OCI-LY7 (cell line): ENCODE data around the gene C1orf216.

Experiments
- EZH2phosphoT487 ChIP-seq: fragments of 200-600 bp; sonication (generic); IDR thresholded peaks from 2 replicates; pipeline ENCODE4 v1.6.1; 2018; ENCODE audit warnings: low read depth, borderline replicate concordance, mild to moderate bottlenecking, mixed run types, antibody characterized with exemption, low read length, moderate library complexity, mixed read lengths
- TF ChIP-seq, protein P1 (sequence below): fragments of 200-600 bp; sonication (generic); conservative IDR thresholded peaks from 2 replicates; pipeline ENCODE4 v1.5.1; 2014; ENCODE audit warnings: mild to moderate bottlenecking, antibody characterized with exemption, low read length, moderate library complexity, mixed read lengths

DNA sequence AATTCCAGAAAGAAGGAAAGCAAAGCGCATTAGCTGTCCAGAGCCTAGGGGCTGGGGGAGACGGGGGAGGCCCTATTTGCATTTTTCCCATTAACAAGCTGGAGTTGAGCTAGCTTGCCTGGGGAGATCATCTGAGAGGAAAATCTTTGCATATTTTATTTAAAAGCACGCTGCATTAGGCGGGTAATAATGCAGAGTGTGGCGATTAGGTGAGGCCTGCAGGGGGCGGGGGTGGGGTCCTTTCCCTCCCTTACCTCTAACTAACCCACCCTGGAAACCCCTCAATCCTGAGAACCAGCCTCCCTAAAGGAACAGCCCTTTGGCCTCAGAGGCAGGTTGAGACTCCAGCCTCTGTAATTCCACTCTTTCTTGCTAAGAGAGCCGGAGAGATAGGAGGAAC is 16.2 kb downstream of the C1orf216 start:
- TF ChIP-seq, protein P1, sequence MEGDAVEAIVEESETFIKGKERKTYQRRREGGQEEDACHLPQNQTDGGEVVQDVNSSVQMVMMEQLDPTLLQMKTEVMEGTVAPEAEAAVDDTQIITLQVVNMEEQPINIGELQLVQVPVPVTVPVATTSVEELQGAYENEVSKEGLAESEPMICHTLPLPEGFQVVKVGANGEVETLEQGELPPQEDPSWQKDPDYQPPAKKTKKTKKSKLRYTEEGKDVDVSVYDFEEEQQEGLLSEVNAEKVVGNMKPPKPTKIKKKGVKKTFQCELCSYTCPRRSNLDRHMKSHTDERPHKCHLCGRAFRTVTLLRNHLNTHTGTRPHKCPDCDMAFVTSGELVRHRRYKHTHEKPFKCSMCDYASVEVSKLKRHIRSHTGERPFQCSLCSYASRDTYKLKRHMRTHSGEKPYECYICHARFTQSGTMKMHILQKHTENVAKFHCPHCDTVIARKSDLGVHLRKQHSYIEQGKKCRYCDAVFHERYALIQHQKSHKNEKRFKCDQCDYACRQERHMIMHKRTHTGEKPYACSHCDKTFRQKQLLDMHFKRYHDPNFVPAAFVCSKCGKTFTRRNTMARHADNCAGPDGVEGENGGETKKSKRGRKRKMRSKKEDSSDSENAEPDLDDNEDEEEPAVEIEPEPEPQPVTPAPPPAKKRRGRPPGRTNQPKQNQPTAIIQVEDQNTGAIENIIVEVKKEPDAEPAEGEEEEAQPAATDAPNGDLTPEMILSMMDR = no peak
- no peak for TF ChIP-seq EZH2phosphoT487
